ENCODE data around the gene AHI1.

Gene AHI1

DNA sequence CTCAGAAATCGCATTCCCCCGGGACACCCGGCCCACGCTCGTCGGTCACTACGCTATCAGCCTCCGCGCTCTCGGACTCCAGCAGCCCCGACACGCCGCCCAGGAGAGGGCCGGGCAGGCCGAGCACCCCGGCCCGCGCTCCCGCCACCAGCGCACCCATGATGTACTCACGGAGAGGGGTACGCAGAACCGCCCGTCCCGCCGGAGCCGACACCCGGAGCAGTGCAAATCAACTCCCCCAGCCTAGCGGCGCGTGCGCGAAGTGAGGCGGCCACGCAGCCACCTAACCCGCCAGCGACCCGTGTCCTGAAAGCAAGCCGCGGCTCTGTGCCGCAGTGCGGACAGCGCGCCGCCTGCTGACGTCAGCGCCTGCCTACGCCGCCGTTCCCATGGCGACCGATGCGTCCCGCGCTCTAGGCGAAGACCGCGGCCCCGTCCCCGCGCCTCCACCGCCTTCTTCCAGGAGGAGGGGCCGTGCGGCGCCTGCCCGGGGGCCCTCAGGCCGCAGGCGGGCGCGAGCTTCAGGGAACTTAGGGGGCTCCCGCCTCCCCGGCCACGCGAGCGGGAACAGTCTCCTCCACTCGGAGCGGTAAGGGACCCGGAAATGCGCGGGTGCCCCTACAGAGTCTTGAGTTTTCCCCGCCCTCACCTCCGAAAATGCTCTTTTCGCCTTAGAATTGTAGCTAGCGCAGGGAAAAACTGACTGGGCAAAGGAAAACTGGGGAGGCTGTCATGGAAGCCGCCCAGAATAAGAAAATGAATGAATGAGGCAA is at the start of gene AHI1:
Gene AHI1, minus strand, starts transcription at position 329 of the 773 bp plus-strand sequence. CDS start 5,503 bp downstream, outside the sequence.
- peak; percentile 88 for DNase-seq (ENCODE audit: insufficient read length, low spot score)
- FAIRE-seq: peak; percentile 95

DNA sequence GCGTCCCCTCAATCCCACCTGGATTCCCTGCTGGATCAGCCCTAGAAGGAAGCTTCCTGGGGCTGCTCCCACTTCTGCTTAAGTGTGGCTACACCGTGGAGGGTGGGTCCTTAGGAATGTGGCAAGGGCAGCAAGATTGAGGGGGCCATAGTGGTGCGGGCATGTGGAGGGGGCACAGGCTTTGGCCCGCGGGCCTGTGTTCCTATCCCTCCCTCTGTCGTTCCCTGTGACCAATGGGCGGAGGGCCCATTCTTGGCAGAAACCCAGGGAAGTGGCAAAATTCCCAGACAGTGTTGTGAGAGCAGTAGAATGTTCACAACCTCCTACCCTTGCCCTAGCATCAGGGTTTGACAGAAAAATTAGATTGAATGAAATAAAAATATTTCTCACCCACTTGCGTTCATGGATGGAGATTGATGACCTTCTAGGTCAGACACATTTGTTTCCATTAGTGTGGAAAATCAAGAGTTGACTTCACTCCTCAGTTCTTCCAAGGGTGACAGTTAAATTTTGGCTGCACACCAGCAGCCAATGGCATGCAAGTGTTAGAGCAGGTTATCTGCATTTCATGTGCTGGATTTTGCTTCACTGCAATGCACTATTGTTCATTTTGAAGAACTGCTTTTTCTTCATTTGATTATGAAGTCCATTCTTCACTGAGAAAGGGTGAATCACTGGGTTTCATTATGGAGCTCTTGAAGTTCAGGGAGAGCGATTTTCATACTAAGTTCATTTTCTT is 49.3 kb upstream of the AHI1 start:
- DNase-seq (ENCODE audit: insufficient read length, low spot score) (no peak), FAIRE-seq (no peak)

DNA sequence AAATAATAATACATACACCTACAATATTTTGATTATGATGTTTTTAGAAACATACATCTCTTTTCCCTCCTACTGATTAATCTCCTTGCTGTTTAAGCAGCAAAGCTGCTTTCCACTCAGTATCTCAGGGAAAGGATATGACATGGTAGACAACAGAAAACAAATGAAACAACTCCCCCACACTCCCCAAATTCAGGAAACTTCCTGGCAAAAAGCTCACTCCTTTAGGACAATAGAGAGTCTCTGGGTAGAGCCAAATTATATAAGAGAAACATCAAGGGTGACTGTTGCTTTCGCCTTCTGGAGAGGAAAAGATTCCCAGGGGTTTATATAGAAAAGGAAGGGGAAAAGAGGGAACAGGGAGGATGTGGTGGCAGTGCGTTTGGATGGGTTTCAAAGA is 48.7 kb upstream of the AHI1 start:
- DNase-seq (ENCODE audit: insufficient read length, low spot score) (no peak), FAIRE-seq (no peak)

DNA sequence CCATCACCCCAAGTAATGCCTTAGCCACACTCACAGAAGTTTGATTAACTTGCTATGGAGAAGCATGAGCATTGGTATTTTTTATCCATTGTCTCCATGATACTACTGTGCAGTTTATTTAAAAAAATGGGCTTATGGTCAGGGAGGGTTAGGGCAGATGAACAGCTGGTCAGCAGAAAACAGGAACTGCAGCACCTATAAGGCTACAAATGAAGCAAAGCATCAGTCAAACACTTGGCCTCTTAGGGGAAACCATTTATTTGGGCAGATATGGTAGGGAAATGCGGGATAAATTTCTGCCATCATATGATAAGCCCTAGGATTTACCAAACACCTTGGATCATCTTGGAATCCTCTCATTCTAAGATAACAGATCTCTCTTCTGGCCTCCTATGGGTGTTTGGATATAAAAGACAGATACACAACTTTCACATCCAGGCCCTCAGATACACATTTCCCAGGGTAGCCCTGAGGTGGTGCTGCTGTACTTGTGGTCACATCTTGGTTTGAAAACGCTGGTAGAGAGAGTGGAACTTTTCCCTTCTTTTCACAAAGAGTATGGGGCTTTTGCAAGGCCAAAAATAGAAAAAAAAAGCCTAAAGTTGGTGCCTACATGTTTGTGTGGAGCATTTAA is 42.8 kb upstream of the AHI1 start:
- DNase-seq (ENCODE audit: insufficient read length, low spot score) (no peak), FAIRE-seq (no peak)

DNA sequence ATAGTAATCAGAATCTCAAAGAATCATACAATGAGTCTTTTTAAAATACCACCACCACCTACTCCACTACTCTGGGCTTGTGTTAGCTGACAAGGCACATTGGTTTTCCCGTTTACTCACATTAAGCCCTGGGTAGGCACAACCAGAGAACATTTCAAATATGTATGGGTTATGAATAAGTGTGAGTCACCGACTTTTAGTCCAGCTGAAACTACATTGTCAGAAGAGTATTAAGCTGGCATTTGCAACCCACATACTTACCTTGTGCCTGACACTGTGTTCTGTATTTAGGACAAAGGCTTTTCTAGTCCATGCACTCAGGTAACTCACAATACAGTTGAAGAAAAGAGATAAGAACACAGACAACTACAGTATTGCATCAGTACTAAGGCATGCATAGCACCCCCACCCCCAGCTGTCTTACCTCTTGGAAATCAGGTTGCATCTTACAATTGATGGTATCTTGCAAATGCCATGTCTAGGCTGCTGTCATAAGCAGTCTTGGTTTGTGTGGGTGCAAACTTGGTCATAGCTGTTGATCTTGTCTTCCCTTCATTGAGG is 40.3 kb upstream of the AHI1 start:
- DNase-seq (ENCODE audit: insufficient read length, low spot score) (peak; percentile 7), FAIRE-seq (peak; percentile 54)

DNA sequence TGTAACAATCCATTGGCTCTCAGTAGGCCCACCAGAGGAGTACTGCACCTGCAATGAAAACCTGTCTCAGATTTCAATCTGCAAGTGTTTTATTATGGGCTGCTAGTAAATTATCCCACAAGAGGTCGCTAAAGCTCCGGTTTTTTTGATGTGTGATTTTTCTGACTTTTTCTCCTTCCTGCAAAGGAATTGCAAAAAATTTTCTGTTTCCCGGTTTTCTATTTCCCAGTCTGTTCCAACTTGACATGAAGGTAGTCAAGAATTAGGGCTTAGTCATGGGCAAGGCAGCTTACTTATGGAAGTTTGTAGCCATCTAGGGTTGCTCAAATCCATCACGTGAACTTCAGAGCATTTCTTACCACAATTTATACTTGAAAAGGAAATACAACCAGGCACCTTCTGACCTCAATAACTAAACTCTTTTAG is 38.5 kb upstream of the AHI1 start:
- FAIRE-seq (no peak), DNase-seq (ENCODE audit: insufficient read length, low spot score) (peak; percentile 30)

DNA sequence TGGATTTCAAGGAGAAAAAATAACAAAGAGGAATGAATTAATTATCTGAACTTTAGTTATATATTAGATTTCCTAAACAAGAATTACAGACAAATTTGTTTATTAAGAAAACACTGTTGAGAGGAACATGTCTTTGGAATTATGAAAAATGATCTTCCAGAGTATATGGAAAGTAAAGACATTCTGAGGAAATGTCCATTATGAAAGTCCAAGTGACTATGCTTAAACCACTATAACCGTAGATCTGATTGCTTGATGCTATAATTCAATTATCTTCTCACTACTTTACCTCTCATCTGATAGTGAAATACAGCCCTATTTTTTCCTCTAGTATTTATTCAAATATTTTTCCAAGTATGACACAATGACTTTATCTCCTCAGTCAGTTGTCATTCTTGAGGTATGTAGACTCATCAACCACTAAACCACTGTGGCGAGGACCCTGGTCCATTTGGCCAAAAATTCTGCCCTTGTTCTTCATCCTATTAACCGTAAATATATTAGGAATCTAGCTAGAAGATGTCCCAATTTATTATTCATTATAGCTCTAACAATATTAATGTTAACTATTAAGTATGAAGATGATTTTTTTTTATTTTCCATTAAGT is 37.3 kb upstream of the AHI1 start:
- no peak for FAIRE-seq
- DNase-seq (ENCODE audit: insufficient read length, low spot score): no peak

DNA sequence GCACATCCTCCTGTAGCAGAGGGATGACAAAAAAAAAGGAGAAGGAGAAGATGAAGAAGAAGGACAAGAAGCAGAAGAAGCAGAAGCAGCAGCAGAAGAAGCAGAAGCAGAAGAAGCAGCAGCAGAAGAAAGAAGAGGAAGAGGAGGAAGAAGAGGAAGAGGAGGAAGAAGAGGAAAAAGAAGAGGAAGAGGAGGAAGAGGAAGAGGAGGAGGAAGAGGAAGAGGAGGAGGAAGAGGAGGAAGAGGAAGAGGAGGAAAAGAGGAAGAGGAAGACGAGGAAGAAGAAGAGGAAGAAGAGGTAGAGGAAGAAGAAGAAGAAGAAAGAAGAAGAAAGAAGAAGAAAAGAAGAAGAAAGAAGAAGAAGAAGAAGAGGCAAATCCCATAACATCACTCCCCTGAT is 35.0 kb upstream of the AHI1 start:
- FAIRE-seq (no peak), DNase-seq (ENCODE audit: insufficient read length, low spot score) (no peak)

DNA sequence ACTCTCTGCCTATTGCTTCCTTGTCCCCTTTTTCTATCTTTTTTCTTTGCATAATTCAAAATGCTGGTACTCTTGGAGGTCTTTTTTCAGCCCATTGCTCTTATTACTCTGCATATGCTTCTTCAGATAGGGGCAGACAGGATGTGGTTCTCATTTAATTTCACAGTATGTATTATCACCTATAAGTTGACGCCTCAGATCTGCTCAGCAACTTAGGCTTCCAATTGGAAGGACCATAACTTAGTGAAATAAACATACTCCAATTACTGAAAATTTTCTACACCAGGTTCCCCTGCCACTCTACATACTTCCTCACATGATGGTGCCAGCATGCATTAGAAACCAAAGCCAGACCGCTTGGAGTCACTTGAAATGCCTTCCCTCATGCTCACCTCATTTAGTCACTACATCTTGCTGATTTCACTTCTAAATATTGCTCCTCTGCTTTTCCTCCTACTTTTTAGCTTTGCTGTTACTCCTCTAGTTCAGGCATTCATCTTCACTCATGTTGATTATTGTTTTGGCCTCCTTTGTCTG is 34.5 kb upstream of the AHI1 start:
- DNase-seq (ENCODE audit: insufficient read length, low spot score) (no peak), FAIRE-seq (no peak)

DNA sequence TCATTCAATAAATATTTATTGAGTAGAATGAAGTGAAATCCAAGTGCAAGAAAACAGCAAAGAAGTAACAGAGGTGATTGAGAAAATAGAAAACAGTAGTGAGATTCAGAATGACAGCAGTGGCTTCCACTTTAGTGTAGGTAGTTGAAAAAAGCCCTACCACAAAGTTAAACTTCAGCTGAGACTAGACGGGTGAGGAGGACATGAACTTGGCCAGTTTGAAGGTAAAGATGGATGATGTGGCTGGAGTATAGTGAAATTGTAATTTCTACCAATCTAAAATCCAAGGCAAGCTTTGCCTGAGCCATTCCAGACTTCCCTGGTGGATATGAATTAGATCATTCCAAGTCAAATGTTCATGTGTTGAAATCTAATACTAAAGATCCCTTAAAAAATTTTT is 32.6 kb upstream of the AHI1 start:
- FAIRE-seq (no peak), DNase-seq (ENCODE audit: insufficient read length, low spot score) (no peak)

DNA sequence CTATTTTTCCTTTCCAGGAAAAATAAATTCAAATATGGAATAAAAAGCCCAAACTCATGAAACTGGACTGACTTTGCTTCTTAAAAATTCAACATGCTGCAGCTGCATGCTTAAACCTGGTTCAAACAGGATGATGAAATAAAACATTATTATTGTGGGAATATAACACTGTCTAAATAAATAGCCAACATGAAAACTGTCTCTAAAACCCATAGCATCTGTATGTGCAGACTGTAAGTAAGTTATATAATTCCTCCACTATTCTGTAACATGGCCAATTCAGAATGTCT is 30.4 kb upstream of the AHI1 start:
- FAIRE-seq (no peak), DNase-seq (ENCODE audit: insufficient read length, low spot score) (no peak)

DNA sequence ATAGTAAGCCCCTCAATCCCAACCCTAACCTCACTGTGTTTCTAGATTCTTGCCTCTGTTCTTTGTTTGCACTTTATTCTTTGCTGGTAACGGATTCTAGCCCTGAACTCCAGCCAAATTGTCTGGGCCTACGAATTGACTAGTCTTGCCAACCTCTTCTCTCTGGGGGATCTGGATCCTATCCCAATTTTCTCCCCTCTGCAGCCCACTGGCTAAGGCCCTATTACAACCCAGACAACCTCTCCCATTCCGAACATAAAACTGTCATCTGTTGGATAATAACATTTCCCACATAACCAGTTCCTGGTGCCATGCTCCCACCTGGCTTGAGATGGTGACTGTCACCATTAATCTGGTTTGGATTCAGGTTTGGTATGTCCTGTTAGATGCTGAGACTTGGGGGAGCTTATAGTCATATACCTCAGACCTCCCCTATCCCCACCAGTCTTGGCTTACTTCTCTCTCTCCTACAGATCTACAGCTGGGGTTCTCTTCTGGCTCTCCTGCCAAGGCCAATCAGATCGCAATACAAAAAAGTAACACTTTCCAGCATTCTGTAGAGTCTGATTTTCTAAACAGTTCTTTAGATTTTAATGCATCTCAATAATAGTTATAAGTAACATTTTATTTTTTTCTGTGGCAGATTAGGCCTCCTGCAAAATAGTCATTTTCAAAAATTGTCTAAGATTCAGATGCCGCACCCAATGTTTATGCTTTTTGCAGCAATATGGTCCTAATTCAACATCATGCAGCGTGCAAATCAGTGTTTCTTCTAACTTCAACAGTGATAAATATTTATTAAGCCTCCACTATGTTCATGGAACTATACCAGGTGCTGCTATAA is 29.8 kb upstream of the AHI1 start:
- DNase-seq (ENCODE audit: insufficient read length, low spot score): no peak
- FAIRE-seq: no peak

DNA sequence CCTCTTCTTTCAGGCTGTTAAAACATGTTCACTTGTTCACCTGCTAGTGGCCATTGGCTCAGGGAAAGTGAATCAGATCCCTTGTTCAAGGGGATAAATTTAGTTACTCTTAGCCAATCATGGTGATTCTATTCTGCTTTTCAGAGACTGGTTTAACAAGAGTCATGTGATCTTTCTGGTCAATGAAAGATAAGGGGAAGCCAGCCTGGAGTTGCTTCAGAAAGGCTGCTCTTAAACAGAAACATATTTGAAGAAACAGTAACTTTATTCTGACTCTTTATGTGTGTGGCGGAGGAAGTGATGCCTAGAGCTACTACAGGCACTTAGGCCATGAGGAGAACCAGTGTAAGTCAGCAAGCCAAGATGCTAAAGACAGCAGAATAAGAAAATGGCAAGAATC is 28.1 kb upstream of the AHI1 start:
- FAIRE-seq: no peak

DNA sequence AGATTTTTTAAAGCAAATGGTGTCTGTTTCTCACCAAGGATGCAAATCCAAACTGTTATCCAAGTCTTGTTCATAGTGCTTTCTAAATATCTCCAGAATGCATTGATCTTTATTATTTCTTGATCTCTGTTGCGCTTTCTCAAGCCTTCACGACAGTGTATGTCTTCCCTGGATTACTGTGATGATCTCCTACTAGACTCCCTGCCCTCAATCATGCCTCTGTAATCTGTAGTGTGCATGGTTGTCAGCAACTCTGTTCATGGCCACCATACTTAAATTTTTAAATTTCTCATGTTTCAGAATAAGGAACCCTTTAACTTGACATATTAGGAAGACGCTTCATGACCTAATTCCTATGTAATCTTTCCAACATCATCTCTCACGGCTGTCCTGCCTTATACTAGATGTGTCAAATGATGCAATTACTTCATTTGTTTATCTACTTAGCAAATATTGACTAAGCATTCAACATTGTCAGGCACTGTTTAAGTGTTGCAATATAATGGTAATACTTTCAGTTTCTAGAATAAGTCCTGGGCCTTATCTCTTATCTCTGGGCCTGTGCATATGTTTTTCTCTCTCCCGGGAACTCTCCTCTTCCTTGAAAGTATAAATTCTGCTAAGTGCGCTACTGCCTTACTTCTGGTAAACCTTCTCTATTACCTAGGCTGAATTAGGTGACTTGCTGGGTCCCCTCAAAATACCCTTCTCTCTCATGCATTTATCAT is 25.6 kb upstream of the AHI1 start:
- FAIRE-seq (no peak), DNase-seq (ENCODE audit: insufficient read length, low spot score) (no peak)

More for the DNA sequence above, 28.1 kb upstream of the AHI1 start:
- DNase-seq (ENCODE audit: insufficient read length, low spot score): no peak

DNA sequence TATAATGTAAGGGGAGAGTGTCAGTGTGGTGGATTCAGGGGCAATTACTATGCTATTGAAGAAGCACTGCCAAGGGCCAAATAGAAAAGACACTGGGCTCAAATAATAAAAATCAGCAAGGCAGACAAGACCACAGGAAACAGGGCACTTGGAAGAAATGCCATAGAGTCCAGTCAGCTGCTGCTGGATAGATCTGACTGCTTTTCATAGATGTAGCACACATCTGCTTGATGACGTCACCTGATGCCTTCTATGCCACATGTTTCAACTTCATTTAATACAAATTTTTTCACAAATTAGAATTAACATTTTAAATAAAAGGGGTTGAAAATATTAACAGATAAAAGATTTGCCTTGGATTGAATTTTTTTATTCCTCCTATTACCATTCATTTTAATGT is 23.9 kb upstream of the AHI1 start:
- DNase-seq (ENCODE audit: insufficient read length, low spot score): no peak
- no peak for FAIRE-seq

DNA sequence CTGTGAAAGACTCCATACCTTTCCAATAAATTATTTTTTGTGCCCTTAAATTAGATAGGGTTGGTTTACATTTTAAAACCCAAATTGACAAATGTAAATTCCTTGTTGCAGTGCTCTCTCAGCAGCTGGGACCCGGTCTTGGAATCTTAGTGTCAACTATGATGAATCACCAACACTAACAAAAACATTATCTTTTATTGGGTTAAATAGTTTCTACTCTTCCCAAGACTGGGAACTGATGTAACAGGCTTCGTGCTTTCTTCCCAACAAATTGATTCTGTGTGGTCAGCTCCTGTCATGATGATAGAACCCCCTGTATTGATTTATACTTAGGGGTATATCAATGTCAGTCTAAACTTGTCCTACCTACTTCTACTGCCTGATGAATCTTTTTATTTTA is 23.2 kb upstream of the AHI1 start:
- DNase-seq (ENCODE audit: insufficient read length, low spot score) (peak; percentile 11), FAIRE-seq (no peak)

DNA sequence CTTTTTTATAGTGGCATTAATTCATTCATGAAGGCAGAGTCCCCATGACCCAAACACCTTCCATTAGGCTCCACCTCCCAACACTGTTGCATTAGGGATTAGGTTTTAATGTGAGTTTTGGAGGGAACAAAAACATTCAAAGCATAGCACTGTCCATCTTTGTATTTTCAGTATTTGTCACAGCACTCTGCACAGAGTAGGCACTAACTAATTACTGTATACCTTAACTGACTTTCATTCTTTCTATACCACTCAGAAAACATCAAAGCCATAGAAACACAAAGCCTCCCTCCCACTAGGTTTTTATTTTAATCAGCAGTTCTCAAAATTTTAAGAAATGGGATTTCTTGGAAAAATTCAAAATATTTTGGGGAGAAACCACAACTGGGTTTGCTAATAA is 21.8 kb upstream of the AHI1 start:
- no peak for DNase-seq (ENCODE audit: insufficient read length, low spot score)
- FAIRE-seq: no peak

DNA sequence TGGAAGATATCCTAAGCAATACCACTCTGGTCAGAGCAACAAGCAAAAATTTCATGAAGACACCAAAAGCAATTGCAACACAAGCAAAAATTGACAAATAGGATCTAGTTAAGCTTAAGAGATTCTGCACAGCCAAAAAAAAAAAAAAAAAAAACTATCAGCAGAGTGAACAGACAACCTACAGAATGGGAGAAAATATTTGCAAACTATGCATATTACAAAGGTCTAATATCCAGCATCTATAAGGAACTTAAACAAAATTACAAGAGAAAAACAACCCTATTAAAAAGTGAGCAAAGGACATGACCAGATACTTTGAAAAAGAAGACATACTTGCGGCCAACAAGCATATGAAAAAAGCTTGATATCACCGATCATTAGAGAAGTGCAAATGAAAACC is 20.0 kb upstream of the AHI1 start:
- FAIRE-seq (no peak), DNase-seq (ENCODE audit: insufficient read length, low spot score) (no peak)

DNA sequence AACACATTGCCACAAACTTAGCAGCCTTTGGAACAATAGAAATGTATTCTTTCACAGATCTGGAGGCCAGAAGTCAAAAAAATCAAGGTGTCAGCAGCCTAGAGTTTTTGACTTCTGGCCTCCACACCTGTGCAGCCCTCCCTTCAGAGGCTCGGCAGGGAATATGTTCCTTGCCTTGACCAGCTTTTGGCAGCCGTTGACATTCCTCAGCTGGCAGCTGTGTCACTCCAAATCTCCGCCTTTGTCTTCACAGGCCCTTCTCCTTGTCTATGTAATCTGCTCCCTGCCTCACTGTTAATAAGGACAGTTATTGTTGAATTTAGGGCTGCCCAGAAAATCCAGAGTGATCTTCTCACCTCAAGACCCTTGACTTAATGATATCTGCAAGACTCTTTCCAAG is 17.2 kb upstream of the AHI1 start:
- FAIRE-seq: no peak
- no peak for DNase-seq (ENCODE audit: insufficient read length, low spot score)
